Measurements from ENCODE around the gene TRIM17. TPM values are rescaled to one million over a fixed set of nuclear protein-coding genes. Genes with fewer than 3 reads are reported as not detected.

The TRIM17 gene
- total RNA-seq, 2 donors from 2014 or later: 2.0 to 9.9 TPM

- intact Hi-C loops (cut with DNase I): no loop called here
- H3K36me3 ChIP-seq: no peaks in the 10 kb centered on the region
- H3K4me1 ChIP-seq (replicated peaks): no peaks in the 10 kb centered on the region
- H3K27me3 ChIP-seq (replicated peaks; ENCODE audit: insufficient read depth): peaks cover 3% of the 10 kb centered on the region
- no peaks in the 10 kb centered on the region for H3K9me3 ChIP-seq
- DNase-seq (ENCODE audit: low spot score): no peak
- H3K4me3 ChIP-seq: no peak overlapping the region
- TF ChIP-seq POLR2A (IDR thresholded peaks at IDR 0.05) (no peak), POLR2AphosphoS5 (IDR thresholded peaks at IDR 0.05) (no peak), CTCF (IDR thresholded peaks at IDR 0.05) (no peak)
- no peak overlapping the region for H3K27ac ChIP-seq
- 87% methylated on average over 12 of the region's 12 CpGs for WGBS
Observed at GRCh38 chr1:228364068-228364705, 52.5 kb downstream of the TRIM17 start.

GRCh38 chr1:228363686-228364067 lies 53.0 kb downstream of the TRIM17 start:
- Histone ChIP-seq H3K36me3 (no peaks in the 10 kb centered on the region), H3K4me1 (replicated peaks) (no peaks in the 10 kb centered on the region), H3K4me3 (no peak overlapping the region), H3K27ac (no peak overlapping the region), H3K27me3 (replicated peaks; ENCODE audit: insufficient read depth) (peaks cover 3% of the 10 kb centered on the region), H3K9me3 (no peaks in the 10 kb centered on the region)
- TF ChIP-seq CTCF (IDR thresholded peaks at IDR 0.05) (no peak), POLR2A (IDR thresholded peaks at IDR 0.05) (no peak), POLR2AphosphoS5 (IDR thresholded peaks at IDR 0.05) (no peak)
- WGBS: 83% methylated on average over 9 of the region's 9 CpGs
- intact Hi-C loops (cut with DNase I): no loop called here
- DNase-seq (ENCODE audit: low spot score): no peak

- no peak for DNase-seq (ENCODE audit: low spot score)
- no peaks in the 10 kb centered on the region for H3K9me3 ChIP-seq
- intact Hi-C loops (cut with DNase I): no loop called here
- TF ChIP-seq CTCF (IDR thresholded peaks at IDR 0.05) (no peak), POLR2AphosphoS5 (IDR thresholded peaks at IDR 0.05) (no peak), POLR2A (IDR thresholded peaks at IDR 0.05) (no peak)
- H3K4me3 ChIP-seq: no peak overlapping the region
- WGBS: 90% methylated on average over 4 of the region's 4 CpGs
- no peak overlapping the region for H3K27ac ChIP-seq
- H3K27me3 ChIP-seq (replicated peaks; ENCODE audit: insufficient read depth): peaks cover 3% of the 10 kb centered on the region
- no peaks in the 10 kb centered on the region for H3K4me1 ChIP-seq (replicated peaks)
- no peaks in the 10 kb centered on the region for H3K36me3 ChIP-seq
Observed at GRCh38 chr1:228362884-228363450, 53.7 kb downstream of the TRIM17 start.

- Histone ChIP-seq H3K4me3 (no peak overlapping the region), H3K27me3 (replicated peaks; ENCODE audit: insufficient read depth) (peaks cover 3% of the 10 kb centered on the region), H3K27ac (no peak overlapping the region), H3K9me3 (no peaks in the 10 kb centered on the region), H3K4me1 (replicated peaks) (no peaks in the 10 kb centered on the region), H3K36me3 (no peaks in the 10 kb centered on the region)
- 85% methylated on average over 18 of the region's 18 CpGs for WGBS
- TF ChIP-seq POLR2AphosphoS5 (IDR thresholded peaks at IDR 0.05) (no peak), CTCF (IDR thresholded peaks at IDR 0.05) (no peak), POLR2A (IDR thresholded peaks at IDR 0.05) (no peak)
- DNase-seq (ENCODE audit: low spot score): no peak
- intact Hi-C loops (cut with DNase I): no loop called here
Observed at GRCh38 chr1:228362141-228362883, 54.3 kb downstream of the TRIM17 start.
